HG03342 (cell line): ENCODE measurements around the gene TRPM3.
"Not testable (repeated sequence)": the region's sequence is repeated elsewhere in the genome, so short reads cannot be mapped to it uniquely, and the experiment has no call there.

Experiments
- ATAC-seq: cut with Tn5 transposase; IDR thresholded peaks from one replicate; pipeline ENCODE4 v1.9.1; 2021; ENCODE audit warnings: mild to moderate bottlenecking, moderate library complexity; ENCODE audit not compliant: unreplicated experiment

The TRPM3 gene

GRCh38 chr9:70679845-70680244 lies 441.6 kb downstream of the TRPM3 start:
- ATAC-seq: no peak

GRCh38 chr9:70678153-70678552 lies 443.3 kb downstream of the TRPM3 start:
- ATAC-seq: no peak

- no peak for ATAC-seq
Observed at GRCh38 chr9:70677055-70677735, 444.2 kb downstream of the TRPM3 start.

- no peak for ATAC-seq
Observed at GRCh38 chr9:70675868-70676370, 445.5 kb downstream of the TRPM3 start.

GRCh38 chr9:70673844-70674243 lies 447.6 kb downstream of the TRPM3 start:
- no peak for ATAC-seq

GRCh38 chr9:70672161-70672649 lies 449.2 kb downstream of the TRPM3 start:
- no peak for ATAC-seq

GRCh38 chr9:70668751-70669150 lies 452.7 kb downstream of the TRPM3 start:
- ATAC-seq: no peak

GRCh38 chr9:70658765-70659164 lies 462.7 kb downstream of the TRPM3 start:
- ATAC-seq: no peak

- no peak for ATAC-seq
Observed at GRCh38 chr9:70656281-70656680, 465.1 kb downstream of the TRPM3 start.

GRCh38 chr9:70654144-70654543 lies 467.3 kb downstream of the TRPM3 start:
- no peak for ATAC-seq

GRCh38 chr9:70644627-70645026 lies 476.8 kb downstream of the TRPM3 start:
- not testable (repeated sequence) for ATAC-seq

GRCh38 chr9:70642341-70642740 lies 479.1 kb downstream of the TRPM3 start:
- no peak for ATAC-seq

GRCh38 chr9:70641631-70642030 lies 479.8 kb downstream of the TRPM3 start:
- ATAC-seq: no peak

- no peak for ATAC-seq
Observed at GRCh38 chr9:70641031-70641430, 480.4 kb downstream of the TRPM3 start.

GRCh38 chr9:70639853-70640814 lies 481.3 kb downstream of the TRPM3 start:
- ATAC-seq: no peak

GRCh38 chr9:70635790-70636189 lies 485.6 kb downstream of the TRPM3 start:
- no peak for ATAC-seq

GRCh38 chr9:70634696-70635095 lies 486.7 kb downstream of the TRPM3 start:
- no peak for ATAC-seq

- ATAC-seq: no peak
Observed at GRCh38 chr9:70630971-70631370, 490.4 kb downstream of the TRPM3 start.

- ATAC-seq: not testable (repeated sequence)
Observed at GRCh38 chr9:70629080-70629685, 492.2 kb downstream of the TRPM3 start.

- ATAC-seq: no peak
Observed at GRCh38 chr9:70625078-70625477, 496.3 kb downstream of the TRPM3 start.

- ATAC-seq: no peak
Observed at GRCh38 chr9:70618784-70619183, 502.6 kb downstream of the TRPM3 start.
